ENCODE results near the gene PRDM16. TPM values are rescaled to one million over a fixed set of nuclear protein-coding genes. Genes with fewer than 3 reads are reported as not detected.

The PRDM16 gene
- polyA plus RNA-seq, 3 donors, result not detected

- H3K27ac Mint-ChIP-seq, result no peak overlapping the region
- Histone ChIP-seq H3K4me3 (replicated peaks in 1 of 3; ENCODE audit: low read depth in 2 of 3, low read length in 3 of 3) (no peak overlapping the region), H3K27me3 (ENCODE audit: control insufficient read depth in 2 of 2, insufficient read depth in 2 of 2, low read length in 2 of 2) (no peaks in the 10 kb centered on the region), H2AFZ (ENCODE audit: insufficient read depth, low read depth, low read length, poor library complexity, severe bottlenecking) (no peak overlapping the region), H3K4me1 (ENCODE audit: control insufficient read depth in 1 of 2, insufficient read depth in 2 of 2, low read length in 2 of 2) (no peaks in the 10 kb centered on the region), H3K9me3 (replicated peaks in 1 of 2; ENCODE audit: control insufficient read depth in 1 of 2, insufficient read depth in 1 of 2, low read length in 2 of 2) (no peaks in the 10 kb centered on the region), H4K20me1 (ENCODE audit: insufficient read depth, low read length) (no peaks in the 10 kb centered on the region), H3K9ac (ENCODE audit: insufficient read depth, low read length, poor library complexity, severe bottlenecking) (no peak overlapping the region), H3K36me3 (replicated peaks in 1 of 2; ENCODE audit: control insufficient read depth in 1 of 2, insufficient read depth in 2 of 2, low read length in 2 of 2) (no peaks in the 10 kb centered on the region), H3K27ac (ENCODE audit: low read depth in 1 of 2, low read length in 2 of 2) (no peak overlapping the region), H3K4me2 (replicated peaks; ENCODE audit: extremely low read depth, low read length, poor library complexity, severe bottlenecking) (no peak overlapping the region), H3K79me2 (ENCODE audit: insufficient read depth, low read length) (no peaks in the 10 kb centered on the region)
- no peak for TF ChIP-seq CTCF (IDR thresholded peaks at IDR 0.05)
- H3K4me3 Mint-ChIP-seq, result no peak overlapping the region
- no peak for DNase-seq
- peaks cover 4 to 8% (median 6%) of the 10 kb centered on the region in 3 donors for H3K27me3 Mint-ChIP-seq (ENCODE audit: low read depth in 3 of 3)
- H3K36me3 Mint-ChIP-seq, result no peaks in the 10 kb centered on the region
- no peaks in the 10 kb centered on the region for H3K9me3 Mint-ChIP-seq
- no peaks in the 10 kb centered on the region for H3K4me1 Mint-ChIP-seq
- WGBS (ENCODE audit: insufficient coverage), result 92% methylated on average over 27 of the region's 32 CpGs
- intact Hi-C loops (cut with micrococcal nuclease), result no loop called here
These were observed 31.5 kb upstream of the PRDM16 start for GRCh38 chr1:3037281-3038040.

- TF ChIP-seq CTCF (IDR thresholded peaks at IDR 0.05), result no peak
- Histone ChIP-seq H3K4me1 (ENCODE audit: control insufficient read depth in 1 of 2, insufficient read depth in 2 of 2, low read length in 2 of 2) (no peaks in the 10 kb centered on the region), H3K27ac (ENCODE audit: low read depth in 1 of 2, low read length in 2 of 2) (no peak overlapping the region), H4K20me1 (ENCODE audit: insufficient read depth, low read length) (no peaks in the 10 kb centered on the region), H3K27me3 (ENCODE audit: control insufficient read depth in 2 of 2, insufficient read depth in 2 of 2, low read length in 2 of 2) (no peaks in the 10 kb centered on the region), H3K4me2 (replicated peaks; ENCODE audit: extremely low read depth, low read length, poor library complexity, severe bottlenecking) (no peak overlapping the region), H2AFZ (ENCODE audit: insufficient read depth, low read depth, low read length, poor library complexity, severe bottlenecking) (no peak overlapping the region), H3K79me2 (ENCODE audit: insufficient read depth, low read length) (no peaks in the 10 kb centered on the region), H3K4me3 (replicated peaks in 1 of 3; ENCODE audit: low read depth in 2 of 3, low read length in 3 of 3) (no peak overlapping the region), H3K9ac (ENCODE audit: insufficient read depth, low read length, poor library complexity, severe bottlenecking) (no peak overlapping the region), H3K9me3 (replicated peaks in 1 of 2; ENCODE audit: control insufficient read depth in 1 of 2, insufficient read depth in 1 of 2, low read length in 2 of 2) (no peaks in the 10 kb centered on the region), H3K36me3 (replicated peaks in 1 of 2; ENCODE audit: control insufficient read depth in 1 of 2, insufficient read depth in 2 of 2, low read length in 2 of 2) (no peaks in the 10 kb centered on the region)
- H3K4me1 Mint-ChIP-seq, result no peaks in the 10 kb centered on the region
- H3K27me3 Mint-ChIP-seq (ENCODE audit: low read depth in 3 of 3), result peaks cover 4 to 8% (median 7%) of the 10 kb centered on the region in 3 donors
- DNase-seq, result no peak
- 90% methylated on average over 5 of the region's 11 CpGs for WGBS (ENCODE audit: insufficient coverage)
- no peak overlapping the region for H3K27ac Mint-ChIP-seq
- no peak overlapping the region for H3K4me3 Mint-ChIP-seq
- intact Hi-C loops (cut with micrococcal nuclease), result no loop called here
- H3K9me3 Mint-ChIP-seq, result no peaks in the 10 kb centered on the region
- H3K36me3 Mint-ChIP-seq, result no peaks in the 10 kb centered on the region
These were observed 30.9 kb upstream of the PRDM16 start for GRCh38 chr1:3038113-3038551.

All from CD14-positive monocyte (primary cell).